Skeletal muscle satellite cell (primary cell): ENCODE data around the gene TRHDE.
"Not testable (repeated sequence)": the region's sequence is repeated elsewhere in the genome, so short reads cannot be mapped to it uniquely, and the experiment has no call there.

ENCODE experiments used
- H3K27me3 ChIP-seq: 2 replicates; pipeline ENCODE4 v1.7.0; 2013; ENCODE audit warnings: low read length; ENCODE audit not compliant: control insufficient read depth, insufficient read depth
- H3K36me3 ChIP-seq: 2 replicates; pipeline ENCODE4 v1.7.0; 2013; ENCODE audit warnings: mild to moderate bottlenecking, control low read depth, low read length; ENCODE audit not compliant: insufficient read depth
- H3K4me1 ChIP-seq: 2 replicates; pipeline ENCODE4 v1.7.0; 2013; ENCODE audit warnings: low read length; ENCODE audit not compliant: control insufficient read depth, insufficient read depth
- H3K4me2 ChIP-seq: 2 replicates; pipeline ENCODE4 v1.7.0; 2013; ENCODE audit warnings: mild to moderate bottlenecking, low read length
- H3K4me3 ChIP-seq: 2 replicates; pipeline ENCODE4 v1.7.0; 2013; ENCODE audit warnings: low read length
- H3K9ac ChIP-seq: 2 replicates; pipeline ENCODE4 v1.7.0; 2013; ENCODE audit warnings: mild to moderate bottlenecking, low read depth, low read length, moderate library complexity
- H3K9me3 ChIP-seq: replicated peaks from 2 replicates; pipeline ENCODE4 v1.7.0; 2013; ENCODE audit warnings: mild to moderate bottlenecking, control low read depth, low read length

TRHDE gene

GRCh38 chr12:72694193-72694592 is 422.0 kb downstream of the TRHDE start:
- Histone ChIP-seq H3K27me3 (no peaks in the 10 kb centered on the region), H3K4me1 (no peaks in the 10 kb centered on the region), H3K36me3 (no peaks in the 10 kb centered on the region), H3K4me2 (no peak overlapping the region), H3K9ac (no peak overlapping the region), H3K4me3 (no peak overlapping the region), H3K9me3 (no peaks in the 10 kb centered on the region)

DNA sequence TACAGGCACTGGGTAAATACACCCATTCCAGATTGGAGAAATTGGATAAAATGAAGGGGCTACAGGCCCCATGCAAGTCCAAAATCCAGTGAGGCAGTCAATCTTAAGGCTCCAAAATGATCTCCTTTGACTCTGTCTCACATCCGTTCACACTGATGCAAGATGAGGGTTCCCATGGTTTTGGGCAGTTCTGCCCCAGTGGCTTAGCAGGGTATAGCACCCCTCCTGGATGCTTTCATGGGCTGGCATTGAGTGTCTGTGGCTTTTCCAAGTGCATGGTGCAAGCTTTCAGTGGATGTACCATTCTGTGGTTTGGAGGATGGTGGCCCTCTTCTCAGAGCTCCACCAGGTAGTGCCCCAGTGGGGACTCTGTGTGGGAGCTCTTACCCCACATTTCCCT is 427.2 kb downstream of the TRHDE start:
- Histone ChIP-seq H3K4me2 (no peak overlapping the region), H3K9me3 (no peaks in the 10 kb centered on the region), H3K36me3 (no peaks in the 10 kb centered on the region), H3K9ac (no peak overlapping the region), H3K4me3 (no peak overlapping the region), H3K4me1 (no peaks in the 10 kb centered on the region), H3K27me3 (no peaks in the 10 kb centered on the region)

GRCh38 chr12:72712025-72712424 is 439.9 kb downstream of the TRHDE start:
- not testable (repeated sequence) for H3K4me3 ChIP-seq, H3K9ac ChIP-seq, H3K9me3 ChIP-seq, H3K4me1 ChIP-seq, H3K36me3 ChIP-seq, H3K27me3 ChIP-seq, H3K4me2 ChIP-seq

GRCh38 chr12:72716221-72716620 is 444.1 kb downstream of the TRHDE start:
- H3K9me3 ChIP-seq = no peaks in the 10 kb centered on the region
- H3K27me3 ChIP-seq = no peaks in the 10 kb centered on the region
- no peaks in the 10 kb centered on the region for H3K4me1 ChIP-seq
- no peak overlapping the region for H3K4me3 ChIP-seq
- no peaks in the 10 kb centered on the region for H3K36me3 ChIP-seq
- no peak overlapping the region for H3K9ac ChIP-seq
- no peak overlapping the region for H3K4me2 ChIP-seq

- Histone ChIP-seq H3K4me3 (no peak overlapping the region), H3K9ac (no peak overlapping the region), H3K9me3 (no peaks in the 10 kb centered on the region), H3K4me1 (no peaks in the 10 kb centered on the region), H3K27me3 (no peaks in the 10 kb centered on the region), H3K4me2 (no peak overlapping the region), H3K36me3 (no peaks in the 10 kb centered on the region)
Measured at GRCh38 chr12:72717036-72717435, 444.9 kb downstream of the TRHDE start.
